SKM-1 (cell line): ENCODE measurements around the gene RPAP2.
"Not testable (repeated sequence)": the region's sequence is repeated elsewhere in the genome, so short reads cannot be mapped to it uniquely, and the experiment has no call there.

Experiments used
- DNase-seq: peaks from one replicate; lab custom pipeline; 2025; ENCODE audit not compliant: unreplicated experiment; lab: John Stamatoyannopoulos, UW

RPAP2 gene

DNA sequence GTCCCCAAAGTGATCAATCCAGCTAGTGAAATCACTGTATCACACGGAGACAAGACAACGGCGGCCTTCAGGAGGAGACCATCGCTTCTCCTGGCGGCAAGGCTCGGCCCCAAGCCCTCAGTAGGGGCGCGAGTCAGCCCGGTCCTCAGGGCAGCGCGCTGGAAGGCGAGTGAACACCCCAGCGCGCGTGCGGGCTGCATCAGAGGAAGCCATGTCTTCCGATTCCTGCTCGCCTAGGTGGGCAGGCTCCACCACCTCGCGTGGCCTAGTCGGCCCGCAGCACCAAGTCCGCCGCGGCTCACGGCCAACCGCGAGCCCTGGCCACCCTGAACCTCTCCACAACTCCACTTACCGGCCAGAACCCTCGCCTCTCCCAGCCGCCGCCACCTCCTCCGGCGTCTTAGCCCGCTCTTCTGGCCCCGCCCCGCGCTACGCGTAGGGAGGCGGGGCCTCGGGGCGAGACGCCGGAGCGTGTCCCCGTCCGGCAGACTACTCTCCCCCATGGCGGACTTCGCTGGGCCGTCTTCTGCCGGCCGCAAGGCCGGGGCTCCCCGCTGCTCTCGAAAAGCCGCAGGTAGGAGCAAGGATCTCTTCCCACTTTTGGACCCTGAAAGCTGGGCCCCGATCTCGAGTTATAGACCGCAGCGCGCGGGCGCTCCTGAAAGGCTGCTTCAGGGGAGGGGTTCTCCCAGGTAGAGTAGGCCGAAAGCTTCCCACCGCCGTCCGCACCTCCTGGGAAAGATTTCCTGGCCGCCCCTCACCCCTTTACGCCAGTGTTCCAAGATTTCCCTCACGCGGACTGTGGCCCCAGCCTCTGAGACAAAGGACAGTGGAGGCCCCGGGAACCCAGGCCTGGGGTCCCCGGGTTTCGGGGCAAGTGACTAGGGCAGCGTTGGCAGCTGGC lies at the start of gene RPAP2, which contains the start of gene GLMN:
RPAP2 (plus strand) TSS at position 487 of the 904 bp plus-strand sequence; CDS start at position 502, 15 bp downstream.
GLMN (minus strand) TSS at position 415 of the 904 bp plus-strand sequence. CDS start 988 bp downstream, outside the sequence.
- peak; percentile 57 for DNase-seq

- DNase-seq, result not testable (repeated sequence)
Measured at GRCh38 chr1:92254714-92255113, 44.1 kb upstream of the RPAP2 start.

DNA sequence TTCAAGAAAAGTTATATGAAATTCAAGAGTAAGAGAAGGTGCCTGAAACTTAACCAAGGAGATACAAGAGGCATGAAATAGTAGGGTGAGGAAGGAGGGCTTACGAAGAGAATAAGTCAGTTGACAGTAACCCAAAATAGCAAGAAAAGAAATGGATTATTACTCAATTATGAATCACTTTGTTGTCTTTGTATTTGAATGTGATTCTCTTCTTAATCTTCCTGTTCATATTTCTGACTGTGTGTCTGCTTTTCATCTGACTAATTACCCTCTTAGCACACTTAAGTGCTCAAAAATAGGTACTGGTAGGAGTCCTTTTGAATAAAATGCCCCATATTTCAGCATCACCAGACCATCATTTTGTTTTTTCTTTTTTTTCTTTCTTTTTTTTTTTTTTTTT lies 39.5 kb upstream of the RPAP2 start:
- DNase-seq, result no peak

DNA sequence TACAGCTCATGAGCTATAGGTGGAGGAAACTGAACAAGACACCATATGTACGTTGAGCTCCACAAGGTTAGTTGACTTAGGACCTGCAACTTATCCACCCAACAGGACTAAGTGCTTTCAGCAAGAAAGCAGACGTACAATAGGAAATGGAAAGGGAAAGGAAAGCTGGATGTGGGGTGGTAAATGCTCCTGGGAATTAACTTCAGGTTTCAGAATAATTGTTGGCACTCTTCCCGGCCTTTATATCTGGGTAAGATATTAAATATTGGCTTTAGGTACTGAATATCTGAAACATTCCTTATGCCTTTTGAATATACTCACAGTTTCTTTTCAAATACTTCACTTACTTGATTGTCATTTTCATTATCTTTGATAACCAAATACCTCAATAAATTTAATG lies 36.3 kb upstream of the RPAP2 start:
- no peak for DNase-seq

DNA sequence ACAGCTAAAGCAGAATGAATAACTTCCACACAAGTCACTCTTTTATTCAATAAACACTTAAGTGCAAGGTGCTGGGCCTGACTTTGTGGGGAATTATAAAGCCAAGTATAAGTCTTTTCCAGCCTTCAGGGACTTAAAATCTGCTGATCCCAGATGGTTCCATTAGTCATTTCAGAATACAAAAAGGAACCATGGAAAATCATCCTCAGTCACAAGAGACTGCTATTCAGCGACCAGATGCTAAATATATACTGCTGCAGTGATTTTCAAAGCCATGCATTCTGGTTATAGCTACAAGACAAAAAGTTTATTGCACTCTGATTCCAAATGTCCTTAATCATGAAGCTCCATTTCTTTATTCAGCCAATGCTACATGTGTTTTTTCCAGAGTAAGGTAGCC lies 25.8 kb upstream of the RPAP2 start:
- no peak for DNase-seq

DNA sequence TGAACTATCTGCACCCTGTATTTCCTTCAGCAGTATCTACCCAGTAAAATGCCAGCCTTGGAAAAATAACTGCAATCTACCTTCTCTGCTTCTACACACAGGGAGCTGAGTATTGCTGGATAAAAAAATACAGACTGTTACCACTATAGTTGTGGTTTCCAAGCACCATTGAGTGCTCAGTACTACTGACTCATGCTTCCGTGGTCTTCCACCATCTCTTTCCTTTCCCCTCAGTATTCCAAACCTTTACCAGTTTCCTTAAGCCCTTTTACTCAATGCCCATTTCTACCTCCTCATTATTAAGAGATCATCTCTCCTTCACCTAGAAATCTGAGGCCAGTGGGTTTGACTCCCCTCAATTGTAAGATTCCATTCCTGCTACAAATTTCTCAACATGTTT lies 23.9 kb upstream of the RPAP2 start:
- DNase-seq, result no peak

DNA sequence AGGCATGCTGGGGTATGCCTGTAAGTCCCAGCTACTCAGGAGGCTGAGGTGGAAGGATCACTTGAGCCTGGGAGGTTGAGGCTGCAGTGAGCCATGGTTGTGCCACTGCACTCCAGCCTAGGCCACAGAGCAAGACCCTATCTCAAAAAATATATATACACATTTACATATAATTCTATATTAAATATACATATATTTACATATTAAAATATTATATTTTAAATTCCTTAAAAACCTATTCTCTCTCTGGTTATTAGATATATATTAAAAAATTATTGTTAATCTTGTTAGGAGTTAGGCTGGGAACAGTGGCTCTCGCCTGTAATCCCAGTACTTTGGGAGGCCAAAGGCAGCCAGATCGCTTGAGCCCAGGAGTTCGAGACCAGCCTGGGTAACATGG lies 22.8 kb upstream of the RPAP2 start:
- no peak for DNase-seq

DNA sequence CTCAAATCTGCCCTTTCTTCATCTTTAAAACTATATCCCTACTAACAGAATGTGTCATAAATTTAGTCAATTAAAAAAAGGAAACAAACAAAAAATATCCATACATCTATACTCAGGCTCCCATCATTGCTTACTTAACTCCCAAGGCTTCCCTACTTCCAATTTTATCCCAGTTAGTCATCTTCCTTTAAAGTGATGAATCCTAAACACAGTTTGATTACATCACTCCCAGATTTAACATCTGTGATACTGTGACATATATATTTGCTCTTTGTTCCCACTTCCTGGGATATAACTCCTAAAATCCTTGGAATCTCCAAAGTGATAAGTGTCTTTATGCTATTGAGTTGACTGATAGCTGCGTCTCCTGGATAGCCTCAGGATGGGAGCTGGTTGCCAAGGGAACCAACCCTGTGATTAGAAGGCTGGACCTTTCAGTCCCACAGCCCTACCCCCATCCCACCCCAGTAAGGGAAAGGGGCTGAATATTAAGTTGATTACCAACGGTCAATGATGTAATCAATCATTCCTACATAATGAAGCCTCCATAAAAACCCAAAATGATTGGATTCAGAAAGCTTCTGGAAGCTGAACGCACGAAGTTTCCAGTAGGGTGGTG lies 21.6 kb upstream of the RPAP2 start:
- DNase-seq, result no peak

- DNase-seq, result not testable (repeated sequence)
Measured at GRCh38 chr1:92279781-92280180, 19.1 kb upstream of the RPAP2 start.

DNA sequence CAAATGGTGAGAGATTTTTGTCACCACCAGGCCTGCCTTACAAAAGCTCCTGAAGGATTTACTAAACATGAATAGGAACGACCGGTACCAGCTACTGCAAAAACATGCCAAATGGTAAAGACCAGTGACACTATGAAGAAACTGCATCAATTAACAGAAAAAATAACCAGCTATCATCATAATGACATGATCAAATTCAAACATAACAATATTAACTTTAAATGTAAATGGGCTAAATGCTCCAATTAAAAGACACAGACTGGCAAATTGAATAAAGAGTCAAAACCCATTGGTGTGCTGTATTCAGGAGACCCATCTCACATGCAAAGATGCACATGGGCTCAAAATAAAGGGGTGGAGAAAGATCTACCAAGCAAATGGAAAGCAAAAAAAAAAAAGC lies 17.4 kb upstream of the RPAP2 start:
- DNase-seq, result not testable (repeated sequence)

DNA sequence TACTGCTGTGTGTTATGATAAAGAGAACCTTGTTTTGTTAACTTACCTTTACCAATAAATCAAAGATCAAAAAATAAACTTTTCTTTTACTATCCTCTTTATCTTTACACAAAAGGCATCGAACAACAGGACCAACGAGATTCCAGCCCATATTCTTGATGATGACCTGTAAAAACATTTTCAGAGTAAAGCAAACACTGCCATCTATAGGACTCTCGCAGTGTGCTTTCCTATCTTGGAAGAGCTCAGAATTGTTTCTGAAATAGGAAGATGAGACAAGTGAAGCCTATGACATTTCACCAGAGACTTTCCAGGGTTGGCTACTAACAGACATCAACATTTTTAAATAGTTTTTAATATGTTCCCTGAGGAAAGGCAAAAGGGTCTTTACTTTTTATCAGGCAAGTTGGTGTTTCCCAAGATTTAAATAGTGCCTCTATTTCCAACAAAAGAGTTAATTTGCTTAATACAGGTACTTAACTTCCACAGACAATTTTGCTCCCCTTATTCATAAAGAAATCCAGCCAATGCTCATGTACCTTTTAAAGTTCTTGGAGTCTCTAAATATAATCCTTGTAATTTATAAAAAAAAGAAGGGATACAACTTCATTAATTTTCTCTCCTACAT lies 7.4 kb upstream of the RPAP2 start:
- peak; percentile 49 for DNase-seq

DNA sequence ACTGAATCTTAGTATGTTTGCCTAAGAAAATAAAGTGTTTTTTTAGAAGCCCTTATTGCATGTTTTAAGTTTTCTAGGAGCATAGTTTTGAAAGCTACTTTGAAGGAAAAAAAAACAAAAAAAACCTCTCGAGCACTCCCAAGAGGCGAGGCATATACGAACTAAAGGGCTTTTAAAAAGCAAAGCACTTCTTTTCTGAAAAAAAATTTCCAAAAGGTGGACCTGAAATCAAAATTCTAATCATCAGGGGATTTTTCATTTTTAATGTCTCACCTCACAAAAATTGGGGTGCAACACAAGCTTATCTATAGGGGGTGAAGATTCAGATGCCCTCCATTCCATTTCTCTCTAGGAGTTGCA lies 666 bp upstream of the RPAP2 start:
- DNase-seq, result no peak

DNA sequence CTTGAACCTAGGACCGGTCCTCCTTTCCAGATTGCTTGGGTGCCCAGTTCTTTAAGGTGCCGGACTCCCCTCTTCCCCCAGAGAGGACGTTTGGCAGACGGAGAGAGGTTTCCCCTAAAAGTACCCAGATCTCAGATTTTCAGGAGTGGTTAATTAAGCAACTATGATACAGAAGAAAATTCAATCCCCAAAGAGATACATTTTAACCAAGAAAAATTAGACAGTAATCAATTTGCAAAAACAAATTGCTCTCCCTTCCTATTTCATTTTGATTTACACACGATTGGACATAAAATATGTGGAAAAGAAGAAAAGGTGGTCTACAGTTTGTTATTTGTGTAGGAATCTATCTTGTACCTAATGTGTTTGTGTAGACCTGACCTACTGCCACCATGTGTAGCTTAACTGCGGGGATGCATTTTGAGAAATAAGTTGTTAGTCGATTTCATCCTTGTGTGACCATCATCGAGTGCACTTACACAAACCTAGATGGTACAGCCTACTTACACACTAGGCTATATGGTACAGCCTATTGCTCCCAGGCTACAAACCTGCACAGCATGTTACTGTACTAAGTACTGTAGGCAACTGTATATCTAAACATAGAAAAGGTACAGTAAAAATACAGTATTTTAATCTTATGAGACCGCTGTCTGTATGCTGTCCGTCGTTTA lies 755 bp downstream of the RPAP2 start:
- DNase-seq, result no peak

- no peak for DNase-seq
Measured at GRCh38 chr1:92301021-92301420, 2.2 kb downstream of the RPAP2 start.

DNA sequence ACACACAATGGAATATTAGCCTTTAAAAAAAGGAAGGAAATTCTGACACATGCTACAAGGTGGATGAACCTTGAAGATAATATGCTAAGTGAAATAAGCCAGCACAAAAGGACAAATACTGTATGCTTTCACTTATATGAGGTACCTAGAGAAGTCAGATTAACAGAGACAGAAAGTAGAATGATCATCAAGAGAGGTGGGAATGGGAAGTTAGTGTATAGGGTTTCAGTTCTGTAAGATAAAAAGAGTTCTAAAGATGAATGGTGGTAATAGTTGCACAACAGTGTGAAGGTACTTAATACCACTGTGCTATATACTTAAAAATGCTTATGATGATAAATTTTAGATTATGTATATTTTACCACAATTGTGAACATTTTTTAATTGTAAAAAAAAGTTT lies 7.2 kb downstream of the RPAP2 start:
- no peak for DNase-seq

- DNase-seq, result no peak
Measured at GRCh38 chr1:92307980-92308379, 9.1 kb downstream of the RPAP2 start.

GRCh38 chr1:92310185-92310597 lies 11.3 kb downstream of the RPAP2 start:
- DNase-seq, result peak; percentile 33

GRCh38 chr1:92314024-92314423 lies 15.2 kb downstream of the RPAP2 start:
- no peak for DNase-seq

GRCh38 chr1:92315766-92316599 lies 17.1 kb downstream of the RPAP2 start:
- DNase-seq, result no peak

DNA sequence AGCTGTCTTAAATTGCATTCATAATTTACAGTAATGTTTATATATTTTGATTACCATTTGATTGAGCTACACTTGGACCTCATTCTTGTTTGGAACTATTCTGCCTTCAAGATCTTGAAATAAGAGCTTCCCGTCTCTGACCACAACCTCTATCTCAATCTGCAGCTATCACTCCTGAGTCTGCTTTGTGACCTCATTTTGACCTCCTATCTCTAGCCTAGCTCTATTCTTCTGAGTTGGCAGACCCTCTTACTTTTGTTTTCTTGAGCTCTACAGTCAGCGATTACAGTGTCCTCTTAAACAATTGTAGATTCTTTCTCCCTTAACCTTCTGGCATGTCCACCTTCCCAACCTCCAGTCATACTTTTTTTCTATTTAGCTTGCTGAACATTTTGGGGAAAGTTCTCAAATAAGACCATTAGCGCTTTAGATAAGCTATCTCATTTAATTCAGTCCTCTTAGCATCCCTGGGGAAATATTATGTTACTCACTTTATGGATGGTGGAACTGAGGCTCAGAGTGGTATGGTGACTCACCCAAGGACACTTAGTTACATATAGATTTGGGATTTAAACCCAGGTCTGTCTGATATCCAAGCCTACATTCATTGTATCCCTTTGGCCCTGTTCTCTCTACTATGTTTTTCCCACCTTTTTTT lies 19.1 kb downstream of the RPAP2 start:
- no peak for DNase-seq
